ENCODE results near the gene RNF217.
"Not testable (repeated sequence)": the region's sequence is repeated elsewhere in the genome, so short reads cannot be mapped to it uniquely, and the experiment has no call there.

The RNF217 gene

DNA sequence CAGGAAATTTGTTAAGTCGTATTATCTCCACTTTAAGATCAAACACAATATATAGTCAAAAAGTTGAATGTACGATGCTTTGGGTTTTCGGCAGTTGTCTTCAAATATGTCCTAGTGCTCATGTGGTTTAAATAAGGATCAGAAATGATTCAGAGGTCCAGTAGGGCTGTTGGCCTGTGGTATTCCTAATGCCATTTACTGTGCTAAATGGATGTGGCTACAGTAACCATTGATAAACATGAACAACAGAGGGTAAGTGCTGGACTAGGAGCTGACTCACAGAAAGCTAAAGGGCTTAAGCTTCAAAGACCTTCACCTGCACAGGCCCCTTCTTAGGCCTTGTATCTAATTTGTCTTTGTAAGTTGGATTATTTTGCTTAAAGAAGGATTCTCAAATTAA lies 110.8 kb downstream of the RNF217 start:
- DNase-seq (ENCODE audit: low spot score): no peak
- in situ Hi-C loops (cut with MboI; ENCODE audit: low sequenced_read_pairs, unreplicated experiment): no loop called here
- TF ChIP-seq, protein P1, sequence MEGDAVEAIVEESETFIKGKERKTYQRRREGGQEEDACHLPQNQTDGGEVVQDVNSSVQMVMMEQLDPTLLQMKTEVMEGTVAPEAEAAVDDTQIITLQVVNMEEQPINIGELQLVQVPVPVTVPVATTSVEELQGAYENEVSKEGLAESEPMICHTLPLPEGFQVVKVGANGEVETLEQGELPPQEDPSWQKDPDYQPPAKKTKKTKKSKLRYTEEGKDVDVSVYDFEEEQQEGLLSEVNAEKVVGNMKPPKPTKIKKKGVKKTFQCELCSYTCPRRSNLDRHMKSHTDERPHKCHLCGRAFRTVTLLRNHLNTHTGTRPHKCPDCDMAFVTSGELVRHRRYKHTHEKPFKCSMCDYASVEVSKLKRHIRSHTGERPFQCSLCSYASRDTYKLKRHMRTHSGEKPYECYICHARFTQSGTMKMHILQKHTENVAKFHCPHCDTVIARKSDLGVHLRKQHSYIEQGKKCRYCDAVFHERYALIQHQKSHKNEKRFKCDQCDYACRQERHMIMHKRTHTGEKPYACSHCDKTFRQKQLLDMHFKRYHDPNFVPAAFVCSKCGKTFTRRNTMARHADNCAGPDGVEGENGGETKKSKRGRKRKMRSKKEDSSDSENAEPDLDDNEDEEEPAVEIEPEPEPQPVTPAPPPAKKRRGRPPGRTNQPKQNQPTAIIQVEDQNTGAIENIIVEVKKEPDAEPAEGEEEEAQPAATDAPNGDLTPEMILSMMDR (IDR thresholded peaks at IDR 0.05; ENCODE audit: borderline replicate concordance, control extremely low read depth, extremely low read depth, insufficient read depth, missing control alignments): no peak

DNA sequence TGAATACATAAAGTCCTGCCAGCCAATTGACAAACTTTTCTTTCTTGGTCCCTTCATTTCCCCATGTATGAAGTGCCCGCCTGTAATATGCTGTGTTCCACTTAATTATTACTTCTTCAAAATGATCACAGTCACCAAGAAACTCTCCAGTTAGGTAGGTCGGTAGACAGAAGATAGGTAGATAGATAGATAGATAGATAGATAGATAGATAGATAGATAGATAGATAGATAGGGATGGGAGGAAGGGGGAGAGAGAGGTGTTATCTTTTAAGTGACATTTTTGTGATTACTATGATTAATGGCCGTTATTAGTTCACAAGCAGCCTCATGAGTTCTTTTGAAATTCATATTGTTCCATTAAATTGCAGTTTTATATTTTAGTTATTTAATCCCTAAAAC lies 111.9 kb downstream of the RNF217 start:
- in situ Hi-C loops (cut with MboI; ENCODE audit: low sequenced_read_pairs, unreplicated experiment): no loop called here

DNA sequence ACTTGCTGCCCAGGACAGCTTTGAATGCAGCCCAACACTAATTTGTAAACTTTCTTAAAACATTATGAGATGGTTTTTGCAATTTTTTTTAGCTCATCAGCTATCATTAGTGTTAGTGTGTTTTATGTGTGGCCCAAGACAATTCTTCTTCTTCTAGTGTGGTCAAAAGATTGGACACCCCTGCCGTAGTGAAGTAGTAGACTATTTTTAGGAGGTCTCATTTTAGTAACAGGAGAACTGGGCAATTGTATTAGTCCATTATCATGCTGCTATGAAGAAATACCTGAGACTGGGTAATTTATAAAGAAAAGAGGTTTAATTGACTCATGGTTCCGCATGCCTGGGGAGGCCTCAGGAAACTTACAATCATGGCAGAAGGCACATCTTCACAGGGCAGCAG lies 112.8 kb downstream of the RNF217 start:
- in situ Hi-C loops (cut with MboI; ENCODE audit: low sequenced_read_pairs, unreplicated experiment); DNase-seq (ENCODE audit: low spot score): not testable (repeated sequence)

More for the DNA sequence above, 111.9 kb downstream of the RNF217 start:
- TF ChIP-seq, protein P1 (IDR thresholded peaks at IDR 0.05; ENCODE audit: borderline replicate concordance, control extremely low read depth, extremely low read depth, insufficient read depth, missing control alignments): no peak
- DNase-seq (ENCODE audit: low spot score): no peak

DNA sequence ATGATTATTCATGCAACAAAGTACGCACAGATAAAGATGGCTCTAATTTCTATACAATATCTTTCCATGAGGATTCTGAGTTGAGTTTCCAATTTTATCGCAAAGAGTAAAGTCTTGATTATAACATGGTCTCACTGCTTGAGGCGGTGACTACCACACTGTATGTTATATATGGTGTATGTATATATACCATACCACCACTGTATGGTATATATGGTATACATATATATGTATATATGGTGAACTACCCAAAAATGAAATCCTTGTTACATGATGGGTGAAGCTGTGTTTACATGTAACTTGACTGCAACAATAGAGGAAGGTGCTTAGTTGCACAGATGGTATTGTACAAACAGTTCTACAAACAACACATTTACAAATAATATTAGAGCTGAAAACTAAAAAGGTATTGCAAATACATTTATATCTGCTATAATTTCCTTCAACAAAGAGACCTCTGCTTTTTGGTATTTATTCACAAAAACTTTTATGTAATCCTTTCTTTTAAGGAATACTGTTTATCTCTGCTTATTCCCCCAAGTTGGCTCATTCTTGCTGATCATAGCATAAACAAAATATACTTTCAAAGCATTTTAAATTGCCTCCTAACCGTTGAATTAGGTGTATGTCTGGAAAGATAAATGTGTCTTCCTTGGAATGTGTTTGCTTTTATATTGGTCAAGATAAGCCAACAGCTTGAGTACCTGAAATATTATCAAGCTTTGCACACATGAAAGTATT lies 113.7 kb downstream of the RNF217 start:
- no peak for DNase-seq (ENCODE audit: low spot score)
- TF ChIP-seq, protein P1 (IDR thresholded peaks at IDR 0.05; ENCODE audit: borderline replicate concordance, control extremely low read depth, extremely low read depth, insufficient read depth, missing control alignments): no peak
- in situ Hi-C loops (cut with MboI; ENCODE audit: low sequenced_read_pairs, unreplicated experiment): no loop called here

DNA sequence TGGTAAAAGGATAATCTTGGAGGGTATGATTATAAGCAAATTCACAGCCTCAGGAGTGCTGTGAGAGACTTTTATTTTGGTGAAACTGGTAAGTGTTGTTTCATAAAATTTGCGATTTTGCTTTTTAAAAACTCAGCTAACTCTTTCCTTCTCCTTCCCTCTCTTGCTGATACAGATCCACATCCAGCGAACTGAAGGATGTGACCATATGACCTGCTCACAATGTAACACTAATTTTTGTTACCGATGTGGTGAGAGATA lies 114.2 kb downstream of the RNF217 start:
- DNase-seq (ENCODE audit: low spot score): no peak
- in situ Hi-C loops (cut with MboI; ENCODE audit: low sequenced_read_pairs, unreplicated experiment): no loop called here
- TF ChIP-seq, protein P1 (IDR thresholded peaks at IDR 0.05; ENCODE audit: borderline replicate concordance, control extremely low read depth, extremely low read depth, insufficient read depth, missing control alignments): no peak

DNA sequence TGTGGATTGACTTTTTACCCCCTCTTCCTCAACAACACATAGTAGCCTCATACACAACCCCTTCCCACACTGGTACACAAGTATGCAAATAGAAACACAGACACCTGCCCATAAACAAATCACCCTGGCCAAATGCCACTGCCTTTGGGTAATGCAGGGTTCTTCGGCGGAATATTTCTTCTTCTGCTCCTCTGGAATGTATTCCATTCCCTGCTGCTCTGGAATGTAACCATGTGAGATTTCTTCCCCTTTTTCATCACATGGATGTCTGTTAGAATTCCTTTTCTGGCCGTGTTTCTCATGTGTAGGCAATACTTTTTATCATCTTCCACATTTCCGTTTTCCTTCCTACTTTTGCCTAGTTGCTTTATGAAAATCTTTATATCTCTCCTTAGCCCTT lies 115.2 kb downstream of the RNF217 start:
- TF ChIP-seq, protein P1 (IDR thresholded peaks at IDR 0.05; ENCODE audit: borderline replicate concordance, control extremely low read depth, extremely low read depth, insufficient read depth, missing control alignments): no peak
- DNase-seq (ENCODE audit: low spot score): no peak
- in situ Hi-C loops (cut with MboI; ENCODE audit: low sequenced_read_pairs, unreplicated experiment): no loop called here

DNA sequence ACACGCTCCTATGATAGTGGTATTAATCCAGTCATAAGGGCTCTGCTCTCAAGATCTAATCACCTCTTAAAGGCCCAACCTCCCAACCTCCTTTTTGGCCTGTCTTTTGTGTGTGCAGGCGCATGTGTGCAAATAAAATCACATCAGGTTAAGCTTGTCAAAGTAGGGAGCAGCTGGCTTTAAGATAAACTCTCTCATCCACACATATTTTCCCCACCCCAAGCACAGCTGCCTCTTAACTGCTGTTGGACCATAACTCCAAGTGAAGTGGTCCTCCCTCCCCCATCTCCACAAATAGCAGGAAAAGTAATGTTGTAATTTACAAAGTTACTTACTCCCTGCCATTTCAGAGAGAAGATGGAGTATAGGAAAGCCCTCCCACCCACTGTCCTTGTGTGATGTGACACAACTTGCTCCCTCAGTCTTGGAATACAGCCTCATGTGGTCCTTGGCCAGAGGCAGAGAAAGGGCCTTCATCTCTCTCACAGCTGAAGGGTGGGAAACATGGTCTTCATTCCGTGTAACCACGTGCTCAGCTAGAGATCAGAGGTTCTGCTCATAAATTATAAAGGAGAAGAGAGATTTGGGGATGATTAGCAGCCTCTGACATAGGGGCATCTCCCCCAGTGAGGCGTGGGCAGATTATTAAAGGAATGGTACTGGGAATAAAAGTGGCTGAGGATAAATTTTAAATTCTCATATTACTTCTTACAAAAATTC lies 116.5 kb downstream of the RNF217 start:
- in situ Hi-C loops (cut with MboI; ENCODE audit: low sequenced_read_pairs, unreplicated experiment): no loop called here
- DNase-seq (ENCODE audit: low spot score): no peak
- TF ChIP-seq, protein P1 (IDR thresholded peaks at IDR 0.05; ENCODE audit: borderline replicate concordance, control extremely low read depth, extremely low read depth, insufficient read depth, missing control alignments): no peak
